Measurements from ENCODE around the gene MAST4.

MAST4 gene

DNA sequence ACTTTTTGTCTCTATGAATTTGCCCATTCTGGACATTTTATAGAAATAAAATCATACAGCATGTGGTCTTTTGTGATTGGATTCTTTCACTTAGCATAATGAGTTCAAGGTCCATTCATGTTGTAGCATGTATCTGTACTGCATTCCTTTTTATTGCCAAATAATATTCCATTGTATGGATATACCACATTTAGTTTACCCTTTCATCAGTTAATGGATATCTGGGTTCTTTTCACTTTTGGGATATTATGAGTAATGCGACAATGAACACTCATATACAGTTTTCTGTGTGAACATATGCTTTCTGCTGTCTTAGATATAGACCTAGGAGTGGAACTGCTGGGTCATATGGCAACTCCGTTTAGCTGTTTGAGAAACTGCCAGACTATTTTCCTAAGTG is 41.3 kb upstream of the MAST4 start:
- TF ChIP-seq, protein P1, sequence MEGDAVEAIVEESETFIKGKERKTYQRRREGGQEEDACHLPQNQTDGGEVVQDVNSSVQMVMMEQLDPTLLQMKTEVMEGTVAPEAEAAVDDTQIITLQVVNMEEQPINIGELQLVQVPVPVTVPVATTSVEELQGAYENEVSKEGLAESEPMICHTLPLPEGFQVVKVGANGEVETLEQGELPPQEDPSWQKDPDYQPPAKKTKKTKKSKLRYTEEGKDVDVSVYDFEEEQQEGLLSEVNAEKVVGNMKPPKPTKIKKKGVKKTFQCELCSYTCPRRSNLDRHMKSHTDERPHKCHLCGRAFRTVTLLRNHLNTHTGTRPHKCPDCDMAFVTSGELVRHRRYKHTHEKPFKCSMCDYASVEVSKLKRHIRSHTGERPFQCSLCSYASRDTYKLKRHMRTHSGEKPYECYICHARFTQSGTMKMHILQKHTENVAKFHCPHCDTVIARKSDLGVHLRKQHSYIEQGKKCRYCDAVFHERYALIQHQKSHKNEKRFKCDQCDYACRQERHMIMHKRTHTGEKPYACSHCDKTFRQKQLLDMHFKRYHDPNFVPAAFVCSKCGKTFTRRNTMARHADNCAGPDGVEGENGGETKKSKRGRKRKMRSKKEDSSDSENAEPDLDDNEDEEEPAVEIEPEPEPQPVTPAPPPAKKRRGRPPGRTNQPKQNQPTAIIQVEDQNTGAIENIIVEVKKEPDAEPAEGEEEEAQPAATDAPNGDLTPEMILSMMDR (IDR thresholded peaks at IDR 0.05; ENCODE audit: low read depth, low read length, missing control alignments): no peak
- no peak overlapping the region for H3K4me3 ChIP-seq (ENCODE audit: low read depth, low read length)
- DNase-seq (ENCODE audit: low read depth): no peak
- in situ Hi-C loops (cut with HindIII; ENCODE audit: low sequenced_read_pairs): no loop called here

DNA sequence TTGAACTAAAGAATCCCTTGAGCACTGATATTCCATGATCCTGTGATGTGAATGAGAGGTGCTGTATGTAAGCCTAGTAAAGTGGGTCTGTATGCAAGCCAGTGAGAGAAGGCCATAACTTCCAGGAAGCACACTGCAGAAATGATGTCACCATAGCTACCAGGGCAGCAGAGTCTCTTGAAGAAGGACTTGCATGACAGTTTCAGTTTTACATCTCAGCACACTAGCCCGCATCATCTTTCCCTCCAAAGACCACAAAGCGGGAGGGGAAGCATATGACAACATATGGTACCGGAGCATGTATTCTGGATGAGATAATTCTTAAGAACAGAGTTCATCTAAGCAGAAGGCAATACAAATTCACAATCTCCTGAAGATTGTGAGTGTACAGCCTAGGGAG is 37.6 kb upstream of the MAST4 start:
- H3K4me3 ChIP-seq (ENCODE audit: low read depth, low read length): no peak overlapping the region
- in situ Hi-C loops (cut with HindIII; ENCODE audit: low sequenced_read_pairs): no loop called here
- TF ChIP-seq, protein P1 (IDR thresholded peaks at IDR 0.05; ENCODE audit: low read depth, low read length, missing control alignments): no peak
- DNase-seq (ENCODE audit: low read depth): no peak

DNA sequence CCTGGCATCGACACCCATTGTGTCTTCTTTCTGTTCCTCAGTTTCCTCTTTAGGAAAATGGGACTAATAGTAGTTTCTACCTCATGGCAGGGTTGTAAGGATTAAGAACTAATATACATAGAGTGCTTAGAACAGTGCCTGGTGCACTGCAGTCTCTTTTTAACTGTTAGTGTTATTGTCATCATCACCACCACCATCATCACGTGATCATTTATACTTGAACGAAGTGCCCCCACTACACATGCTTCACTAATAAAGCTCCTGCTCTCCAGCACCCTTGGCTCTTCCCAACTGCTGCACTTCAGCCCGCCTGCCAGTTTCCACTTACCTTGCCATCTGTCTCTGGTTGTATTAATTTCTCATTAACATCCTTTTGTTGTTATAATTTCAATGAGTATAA is 35.8 kb upstream of the MAST4 start:
- TF ChIP-seq, protein P1 (IDR thresholded peaks at IDR 0.05; ENCODE audit: low read depth, low read length, missing control alignments): no peak
- no peak for DNase-seq (ENCODE audit: low read depth)
- in situ Hi-C loops (cut with HindIII; ENCODE audit: low sequenced_read_pairs): no loop called here
- no peak overlapping the region for H3K4me3 ChIP-seq (ENCODE audit: low read depth, low read length)

DNA sequence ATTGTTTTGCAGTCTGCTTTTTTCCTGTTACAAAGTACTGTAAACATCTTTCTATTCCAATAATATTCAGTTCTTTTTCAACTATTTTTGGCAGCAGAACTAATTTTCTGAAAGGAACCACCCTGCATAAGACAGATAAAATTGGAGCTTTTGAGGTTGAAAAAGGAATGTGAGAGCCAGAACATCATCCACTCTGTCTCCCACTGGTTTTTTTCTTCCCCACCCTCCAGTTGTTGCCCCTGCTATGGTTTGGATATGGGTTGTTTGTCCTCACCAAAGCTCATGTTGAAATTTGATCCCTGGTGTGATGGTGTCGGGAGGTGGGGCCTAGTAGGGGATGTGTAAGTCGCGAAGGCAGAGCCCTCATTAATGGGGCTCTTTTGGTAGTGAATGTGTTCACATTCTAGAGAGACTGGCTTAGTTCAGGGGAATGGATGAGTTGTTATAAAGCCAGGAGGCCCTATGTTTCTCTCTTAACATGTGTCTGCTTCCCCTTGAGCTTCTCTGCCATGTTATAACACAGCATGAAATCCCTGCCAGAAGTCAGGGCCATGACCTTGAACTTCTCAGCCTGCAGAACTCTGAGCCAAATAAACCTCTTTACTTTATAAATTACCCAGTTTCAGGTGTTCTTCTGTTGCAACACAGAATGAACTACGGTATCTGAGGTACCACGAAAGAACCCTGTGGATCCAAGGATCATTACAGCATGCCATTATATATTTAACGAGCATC is 34.8 kb upstream of the MAST4 start:
- TF ChIP-seq, protein P1 (IDR thresholded peaks at IDR 0.05; ENCODE audit: low read depth, low read length, missing control alignments): no peak
- no peak overlapping the region for H3K4me3 ChIP-seq (ENCODE audit: low read depth, low read length)
- in situ Hi-C loops (cut with HindIII; ENCODE audit: low sequenced_read_pairs): no loop called here
- no peak for DNase-seq (ENCODE audit: low read depth)

DNA sequence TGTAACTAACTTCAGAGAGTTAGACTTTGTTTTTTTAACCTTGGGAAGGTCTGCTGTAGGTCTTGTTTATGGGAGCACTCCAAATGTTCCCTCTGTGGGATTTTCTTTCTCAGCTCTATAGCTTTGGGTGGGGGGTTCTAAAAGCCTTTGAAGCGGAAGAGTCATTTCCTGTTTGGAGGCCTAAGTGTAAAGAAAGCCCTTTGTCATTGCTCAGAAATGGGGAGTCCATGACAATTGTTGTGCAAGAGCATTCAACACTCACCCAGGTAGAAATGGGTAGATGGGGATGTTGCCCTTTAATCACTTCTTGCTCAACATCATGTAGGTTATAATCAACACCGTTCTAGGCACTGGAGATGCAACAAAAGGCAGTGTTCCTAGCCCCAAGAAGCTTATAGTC is 30.3 kb upstream of the MAST4 start:
- in situ Hi-C loops (cut with HindIII; ENCODE audit: low sequenced_read_pairs): no loop called here
- TF ChIP-seq, protein P1 (IDR thresholded peaks at IDR 0.05; ENCODE audit: low read depth, low read length, missing control alignments): no peak
- no peak for DNase-seq (ENCODE audit: low read depth)
- H3K4me3 ChIP-seq (ENCODE audit: low read depth, low read length): no peak overlapping the region

DNA sequence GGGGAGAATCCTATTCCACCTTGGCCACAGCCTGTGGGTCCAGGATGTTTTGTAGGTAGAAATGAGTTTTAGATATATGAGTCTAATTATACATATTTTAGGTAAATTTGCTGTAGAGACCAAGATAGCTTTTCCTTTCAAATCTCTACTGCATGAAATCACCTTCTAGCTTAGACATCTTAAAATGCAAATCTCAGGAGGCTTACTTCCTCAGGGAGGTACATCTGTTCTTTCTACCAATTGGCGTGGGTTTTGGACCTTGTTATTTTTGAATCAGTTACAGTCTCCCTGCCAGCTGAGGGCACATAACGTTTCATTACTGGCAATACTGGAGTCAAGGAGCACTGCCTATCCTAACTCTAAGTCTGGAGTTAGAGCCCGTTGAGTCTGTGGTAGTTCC is 28.7 kb upstream of the MAST4 start:
- in situ Hi-C loops (cut with HindIII; ENCODE audit: low sequenced_read_pairs): no loop called here
- no peak overlapping the region for H3K4me3 ChIP-seq (ENCODE audit: low read depth, low read length)
- DNase-seq (ENCODE audit: low read depth): no peak
- TF ChIP-seq, protein P1 (IDR thresholded peaks at IDR 0.05; ENCODE audit: low read depth, low read length, missing control alignments): no peak
